HG03066 (cell line): ENCODE results near the gene KLHDC2.
"Not testable (repeated sequence)": the region's sequence is repeated elsewhere in the genome, so short reads cannot be mapped to it uniquely, and the experiment has no call there.

Experiments
- ATAC-seq: cut with Tn5 transposase; IDR thresholded peaks from one replicate; pipeline ENCODE4 v1.9.1; 2021; ENCODE audit warnings: low read depth; ENCODE audit not compliant: unreplicated experiment

KLHDC2 gene

GRCh38 chr14:49778421-49778820 is 10.5 kb downstream of the KLHDC2 start:
- ATAC-seq, result no peak

- ATAC-seq, result not testable (repeated sequence)
Measured at GRCh38 chr14:49781040-49781439, 13.1 kb downstream of the KLHDC2 start.

GRCh38 chr14:49783394-49784014 is 15.6 kb downstream of the KLHDC2 start:
- ATAC-seq, result no peak

- no peak for ATAC-seq
Measured at GRCh38 chr14:49786315-49786714, 18.4 kb downstream of the KLHDC2 start.

GRCh38 chr14:49792618-49793017 is 24.7 kb downstream of the KLHDC2 start:
- no peak for ATAC-seq

GRCh38 chr14:49796025-49796424 is 28.1 kb downstream of the KLHDC2 start:
- ATAC-seq, result no peak

GRCh38 chr14:49808780-49809179 is 40.8 kb downstream of the KLHDC2 start:
- no peak for ATAC-seq

- ATAC-seq, result not testable (repeated sequence)
Measured at GRCh38 chr14:49816118-49816517, 48.2 kb downstream of the KLHDC2 start.

GRCh38 chr14:49816844-49817243 is 48.9 kb downstream of the KLHDC2 start:
- ATAC-seq, result no peak

GRCh38 chr14:49820176-49820575 is 52.2 kb downstream of the KLHDC2 start:
- ATAC-seq, result no peak

GRCh38 chr14:49828640-49829039 is 60.7 kb downstream of the KLHDC2 start:
- ATAC-seq, result no peak
